ENCODE data around the gene XIST.
"Not testable (repeated sequence)": the region's sequence is repeated elsewhere in the genome, so short reads cannot be mapped to it uniquely, and the experiment has no call there.

Gene XIST

DNA sequence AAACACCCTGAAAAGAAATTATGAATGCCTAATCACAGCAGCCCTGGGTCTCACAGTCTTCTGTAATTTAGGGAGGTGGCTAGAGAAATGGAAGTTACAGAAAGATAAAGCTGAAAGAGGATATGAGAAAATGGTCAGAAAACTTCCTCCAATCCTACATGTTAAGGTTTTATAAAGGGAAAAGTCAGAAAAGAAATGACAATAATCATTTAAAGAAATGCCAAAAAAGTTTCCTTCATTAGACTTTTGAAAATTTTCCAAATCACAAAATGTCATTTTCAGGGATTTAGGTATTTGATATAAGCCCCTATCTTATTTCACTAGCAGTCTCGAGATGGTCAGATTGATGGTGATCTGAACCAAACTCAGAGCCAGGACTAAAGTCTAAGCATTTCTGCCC is 13.4 kb downstream of the XIST start:
- no peak for DNase-seq (ENCODE audit: low read depth in 2 of 2)

DNA sequence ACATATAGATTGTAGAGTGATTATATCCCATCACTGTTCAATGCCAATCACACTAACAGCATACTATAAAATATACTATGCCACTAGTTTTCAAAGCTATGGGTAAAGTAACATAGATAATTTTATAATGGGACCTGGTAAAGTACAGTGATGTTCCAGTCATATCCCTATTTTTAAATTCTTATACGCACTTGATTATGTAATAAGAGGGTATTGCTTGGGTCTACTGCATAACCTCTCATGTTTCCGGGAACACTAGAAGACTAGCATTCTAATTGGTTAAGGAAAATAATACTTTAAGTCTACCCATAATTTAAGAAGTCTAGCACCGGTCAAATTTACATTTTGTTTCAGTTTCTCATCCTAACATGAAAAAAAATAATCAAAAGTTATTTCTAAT is 14.4 kb downstream of the XIST start:
- DNase-seq (ENCODE audit: low read depth in 2 of 2) = no peak

- DNase-seq (ENCODE audit: low read depth in 2 of 2) = no peak
Measured at GRCh38 chrX:73836956-73837477, 15.5 kb downstream of the XIST start.

DNA sequence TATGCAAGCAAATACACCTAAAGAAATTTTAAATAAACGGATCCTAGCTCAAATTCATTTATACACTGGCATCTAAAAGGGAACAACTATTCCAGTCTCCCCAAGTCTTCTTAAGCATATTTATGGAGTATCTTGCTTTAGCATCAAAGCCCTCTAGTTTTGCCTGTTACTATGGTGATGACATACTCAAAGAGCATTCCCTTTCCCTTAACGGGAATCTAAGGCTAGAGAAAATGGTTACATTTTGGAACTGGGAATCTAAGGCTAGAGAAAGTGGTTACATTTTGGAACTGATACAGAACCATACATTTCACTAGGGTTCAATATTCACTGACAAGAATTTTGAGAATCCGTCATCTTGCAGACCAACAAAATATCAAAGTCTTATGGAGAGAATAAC is 18.3 kb downstream of the XIST start:
- DNase-seq (ENCODE audit: low read depth in 2 of 2) = no peak

- DNase-seq (ENCODE audit: low read depth in 2 of 2) = no peak
Measured at GRCh38 chrX:73832319-73832718, 20.2 kb downstream of the XIST start.

DNA sequence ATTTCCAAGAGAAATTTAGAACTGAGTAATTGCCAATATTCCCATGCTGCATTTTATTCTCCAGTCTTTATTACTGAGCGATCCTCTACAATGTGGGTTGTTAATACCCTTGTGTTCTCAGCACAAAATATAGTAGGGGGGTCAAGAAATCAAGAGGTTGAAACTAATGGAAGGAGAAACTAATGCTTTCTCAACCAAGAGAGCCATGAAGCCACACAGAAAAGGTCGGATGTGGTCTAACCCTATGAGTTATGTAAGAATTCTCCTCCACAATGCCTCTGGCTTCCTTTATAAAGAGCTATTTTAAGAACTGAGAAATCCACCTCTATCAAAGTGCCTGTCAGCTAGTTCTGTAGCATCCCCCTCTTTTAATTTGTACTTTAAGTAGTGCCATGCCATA is 21.0 kb downstream of the XIST start:
- DNase-seq (ENCODE audit: low read depth in 2 of 2) = no peak

- DNase-seq (ENCODE audit: low read depth in 2 of 2) = no peak
Measured at GRCh38 chrX:73830489-73831414, 21.8 kb downstream of the XIST start.

- no peak for DNase-seq (ENCODE audit: low read depth in 2 of 2)
Measured at GRCh38 chrX:73829890-73830466, 22.5 kb downstream of the XIST start.

GRCh38 chrX:73828080-73828720 is 24.3 kb downstream of the XIST start:
- DNase-seq (ENCODE audit: low read depth in 2 of 2) = no peak

DNA sequence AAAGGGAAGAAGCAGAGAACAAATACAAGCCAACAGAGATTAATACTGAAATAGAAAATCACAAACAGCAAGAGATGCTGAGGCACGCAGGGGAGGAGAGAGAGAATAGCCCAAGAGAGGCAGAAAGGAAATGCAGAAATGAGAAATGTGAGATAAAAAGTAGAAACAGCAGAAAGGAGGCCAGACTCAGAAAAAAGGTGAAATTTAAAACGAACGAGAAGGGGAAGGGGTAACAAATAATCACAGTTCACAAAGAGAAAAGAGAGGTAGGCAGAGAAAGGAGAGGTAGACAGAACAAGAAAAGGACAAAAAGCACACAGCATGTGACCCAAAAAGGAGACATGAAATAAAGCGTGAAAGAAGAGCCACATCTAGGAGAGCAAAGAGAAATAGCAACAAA is 25.1 kb downstream of the XIST start:
- DNase-seq (ENCODE audit: low read depth in 2 of 2) = no peak

DNA sequence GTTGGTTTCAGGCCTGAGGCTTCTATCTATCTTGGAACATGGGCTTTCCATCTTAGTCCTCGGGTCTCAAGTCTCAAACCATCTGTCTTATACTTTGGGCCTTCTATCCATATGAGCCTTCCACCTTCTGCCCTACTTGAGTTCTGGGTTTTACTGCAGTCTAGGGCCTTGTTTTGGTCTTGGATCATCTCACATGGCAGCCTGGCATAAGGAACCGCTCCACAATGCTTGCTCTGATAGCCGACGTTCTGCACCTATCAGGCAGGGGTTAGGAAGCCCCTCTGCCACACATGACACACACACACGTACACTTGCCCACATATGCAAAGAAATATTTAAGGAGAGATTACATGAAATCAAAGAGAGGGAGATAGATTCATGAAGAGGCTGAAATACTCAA is 25.5 kb downstream of the XIST start:
- no peak for DNase-seq (ENCODE audit: low read depth in 2 of 2)

DNA sequence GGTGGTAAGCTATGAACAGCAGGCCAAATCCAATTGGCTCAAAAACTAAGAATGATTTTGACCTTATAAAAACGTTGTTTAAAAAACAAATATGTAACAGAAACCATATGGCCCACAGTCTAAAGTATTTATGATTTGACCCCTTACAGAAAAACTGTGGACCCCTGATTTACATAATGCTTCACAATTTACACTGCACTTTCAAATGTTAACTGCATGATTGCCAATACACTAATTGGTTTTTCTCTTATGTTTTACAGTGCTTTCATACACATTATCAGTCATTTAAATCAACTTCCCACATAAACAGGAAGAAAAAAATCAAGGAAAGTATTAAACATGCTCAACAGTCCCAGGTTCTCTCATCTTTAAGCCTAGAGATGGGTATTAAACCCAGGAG is 26.9 kb downstream of the XIST start:
- no peak for DNase-seq (ENCODE audit: low read depth in 2 of 2)

DNA sequence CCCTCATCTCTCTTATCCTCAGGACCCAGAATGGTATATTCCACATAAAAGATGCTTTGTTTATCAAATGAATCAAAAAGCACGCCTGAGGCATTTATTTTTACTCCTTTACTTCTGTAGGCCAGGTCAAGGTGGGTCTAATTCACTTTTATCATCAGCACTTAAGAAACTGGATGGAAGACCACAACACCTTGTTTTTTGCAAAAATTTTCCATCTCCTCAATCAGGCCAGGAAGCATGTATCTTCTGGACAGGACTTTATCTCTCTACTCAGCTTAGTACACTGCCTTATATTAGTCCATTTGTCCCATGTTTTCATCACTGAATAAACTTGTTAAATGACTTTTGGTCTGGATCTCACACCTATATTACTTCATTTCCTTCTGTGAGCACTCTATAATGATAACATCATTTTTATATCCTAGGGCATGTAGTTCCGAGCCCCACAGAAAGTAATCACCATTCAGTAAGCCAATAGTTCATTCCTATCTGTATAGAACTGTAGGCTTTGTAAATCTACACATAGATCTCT is 29.0 kb downstream of the XIST start:
- DNase-seq (ENCODE audit: low read depth in 2 of 2) = no peak

- DNase-seq (ENCODE audit: low read depth in 2 of 2) = no peak
Measured at GRCh38 chrX:73822775-73823174, 29.7 kb downstream of the XIST start.

GRCh38 chrX:73821921-73822559 is 30.5 kb downstream of the XIST start:
- no peak for DNase-seq (ENCODE audit: low read depth in 2 of 2)

DNA sequence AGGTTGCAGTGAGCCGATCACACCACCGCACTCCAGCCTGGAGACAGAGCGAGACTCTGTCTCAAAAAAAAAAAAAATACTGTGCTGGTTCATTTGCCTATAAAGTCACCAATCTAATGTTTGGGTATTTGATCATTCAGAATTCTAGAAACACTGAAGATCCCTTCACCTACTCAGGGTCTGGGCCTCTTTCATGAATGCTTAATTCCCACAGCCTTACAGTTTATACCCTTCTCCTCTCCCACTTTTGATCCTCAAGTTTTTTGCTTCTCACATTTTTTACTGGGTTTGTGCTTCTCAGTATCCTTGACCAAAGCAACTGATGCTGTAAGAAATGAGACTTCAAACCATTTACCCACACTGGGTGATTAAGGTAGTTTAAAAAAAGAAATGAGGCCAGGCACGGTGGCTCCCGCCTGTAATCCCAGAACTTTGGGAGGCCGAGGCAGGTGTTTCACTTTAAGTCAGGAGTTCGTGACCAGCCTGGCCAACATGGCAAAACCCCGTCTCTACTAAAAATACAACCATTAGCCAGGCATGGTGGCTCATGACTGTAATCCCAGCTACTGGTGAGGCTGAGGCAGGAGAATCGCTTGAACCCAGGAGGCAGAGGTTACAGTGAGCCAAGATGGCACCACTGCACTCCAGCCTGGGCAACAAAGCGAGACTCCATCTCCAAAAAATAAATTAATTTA is 32.5 kb downstream of the XIST start:
- not testable (repeated sequence) for DNase-seq (ENCODE audit: low read depth in 2 of 2)

GRCh38 chrX:73818200-73819116 is 34.1 kb downstream of the XIST start:
- no peak for DNase-seq (ENCODE audit: low read depth in 2 of 2)

DNA sequence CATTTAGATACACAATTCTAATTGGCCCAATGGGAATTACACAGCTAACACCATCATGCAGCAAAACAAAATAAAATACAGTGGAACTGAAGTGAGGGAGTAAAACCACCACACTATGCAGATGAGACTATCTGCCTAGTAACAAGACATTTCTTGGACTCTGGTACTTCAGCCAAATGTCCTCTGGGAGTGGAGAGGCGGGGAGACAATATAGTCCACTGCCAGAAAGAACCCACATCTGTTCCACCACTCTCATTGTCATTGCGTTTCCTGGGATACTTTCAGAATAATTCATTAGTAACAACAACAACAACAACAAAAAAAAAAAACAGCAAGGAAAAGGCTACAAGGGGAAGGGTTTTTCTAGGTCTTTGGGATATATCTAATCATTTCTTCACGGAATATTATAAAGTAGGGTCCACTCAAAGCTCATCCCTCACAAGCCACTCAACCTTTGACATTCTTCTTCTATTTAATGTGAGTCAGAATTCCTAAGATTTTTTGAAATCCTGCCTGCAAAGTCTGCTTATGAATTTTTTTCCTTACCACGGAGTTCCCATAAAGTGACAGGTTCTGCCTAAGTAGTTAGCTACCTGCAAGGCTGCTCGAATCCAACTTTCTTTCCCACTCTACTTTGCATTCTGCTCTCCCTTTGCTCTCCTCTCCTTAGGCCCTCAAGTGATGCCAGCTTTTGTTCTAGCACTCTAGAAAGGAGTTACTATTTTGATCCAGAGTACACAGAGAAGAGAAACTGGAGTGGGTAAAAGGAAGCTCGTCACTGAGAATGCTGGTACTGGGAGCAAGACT is 34.9 kb downstream of the XIST start:
- DNase-seq (ENCODE audit: low read depth in 2 of 2) = no peak

DNA sequence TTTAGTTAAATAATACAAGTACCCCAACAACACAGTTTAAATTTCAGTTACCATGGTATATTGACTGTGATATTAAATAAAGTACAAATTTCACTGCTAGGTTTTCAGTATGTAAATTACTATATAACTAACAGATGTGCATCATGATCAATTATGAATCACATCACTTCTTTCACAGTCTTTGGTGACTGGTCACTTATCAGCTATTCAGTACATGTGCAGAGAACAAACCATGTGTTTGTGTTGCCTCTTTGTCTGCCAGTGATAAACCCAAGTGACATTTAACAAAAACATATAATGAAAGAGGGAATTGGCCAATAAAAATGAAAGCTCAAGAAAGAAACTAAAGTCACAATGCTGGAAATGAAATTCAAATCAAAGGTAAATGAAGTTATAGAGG is 40.3 kb downstream of the XIST start:
- no peak for DNase-seq (ENCODE audit: low read depth in 2 of 2)

All from stimulated activated CD8-positive, alpha-beta memory T cell treated with anti-CD3 and anti-CD28 coated beads, Interleukin-15, amount 100 ng/mL, for 48 hours (primary cell).